PC-9 (cell line): Measurements from ENCODE around the gene ORAI2. TPM values are rescaled to one million over a fixed set of nuclear protein-coding genes. Genes with fewer than 3 reads are reported as not detected.

Experiments used
- BruUV-seq: library from RNA; stranded (reverse); fragments of 400-500 nt; replicated peaks from 2 replicates; lab custom pipeline; 2021; lab: Mats Ljungman, UMichigan
- CTCF ChIA-PET: fragments of 300-600 bp; sonication (Branson Sonifier 250); formaldehyde crosslinking; loops from one replicate; lab custom pipeline; 2022; ENCODE audit warnings: antibody characterized with exemption; lab: Charles Lee
- POLR2A ChIA-PET: fragments of 300-600 bp; sonication (Branson Sonifier 250); formaldehyde crosslinking; loops from one replicate; lab custom pipeline; 2022; ENCODE audit warnings: antibody characterized with exemption; ENCODE audit not compliant: unreplicated experiment; lab: Charles Lee
- DNase-seq, 2 experiments: peaks; one replicate each; pipeline versions ENCODE4 v3.0.0 to v3.0.0-alpha.2; 2015 to 2022; ENCODE audit warnings: mixed read lengths in 1 of 2
- H2AFZ ChIP-seq: fragments of 200-600 bp; sonication (generic); 2 replicates; pipeline ENCODE4 v1.8.1; 2017; ENCODE audit warnings: antibody characterized with exemption
- H3F3A ChIP-seq: fragments of 200-600 bp; sonication (generic); 2 replicates; pipeline ENCODE4 v1.8.1; 2017; ENCODE audit warnings: antibody characterized with exemption, mild to moderate bottlenecking, low read depth; ENCODE audit not compliant: insufficient read depth
- H3K27ac ChIP-seq: fragments of 200-600 bp; sonication (generic); 2 replicates; pipeline ENCODE4 v1.6.1; 2016; ENCODE audit warnings: mixed run types
- H3K27me3 ChIP-seq: fragments of 200-600 bp; sonication (generic); 2 replicates; pipeline ENCODE4 v1.6.1; 2016; ENCODE audit warnings: low read depth, mixed run types; ENCODE audit not compliant: insufficient read depth
- H3K36me3 ChIP-seq: fragments of 200-600 bp; sonication (generic); 2 replicates; pipeline ENCODE4 v1.6.1; 2016; ENCODE audit warnings: low read depth, mixed run types
- H3K4me1 ChIP-seq: fragments of 200-600 bp; sonication (generic); replicated peaks from 2 replicates; pipeline ENCODE4 v1.6.1; 2016; ENCODE audit warnings: mixed run types; ENCODE audit not compliant: insufficient read depth
- H3K4me2 ChIP-seq: fragments of 200-600 bp; sonication (generic); 2 replicates; pipeline ENCODE4 v1.6.1; 2017; ENCODE audit warnings: mixed run types
- H3K4me3 ChIP-seq: fragments of 200-600 bp; sonication (generic); 2 replicates; pipeline ENCODE4 v1.6.1; 2016; ENCODE audit warnings: mixed run types
- H3K79me2 ChIP-seq: fragments of 200-600 bp; sonication (generic); 2 replicates; pipeline ENCODE4 v1.6.1; 2017; ENCODE audit warnings: low read depth, mixed run types
- H3K9me2 ChIP-seq: fragments of 200-600 bp; sonication (generic); 2 replicates; pipeline ENCODE4 v1.8.1; 2017; ENCODE audit warnings: mild to moderate bottlenecking; ENCODE audit not compliant: insufficient read depth
- H3K9me3 ChIP-seq: fragments of 200-600 bp; sonication (generic); 2 replicates; pipeline ENCODE4 v1.8.1; 2016; ENCODE audit warnings: low read depth; ENCODE audit not compliant: insufficient read depth
- H4K20me1 ChIP-seq: fragments of 200-600 bp; sonication (generic); 2 replicates; pipeline ENCODE4 v1.8.1; 2017; ENCODE audit not compliant: insufficient read depth
- EZH2 ChIP-seq: fragments of 200-600 bp; sonication (generic); IDR thresholded peaks from 2 replicates; pipeline ENCODE4 v1.8.0; 2017; ENCODE audit warnings: antibody characterized with exemption, low read depth
- intact Hi-C: fragments of 100-400 bp; cut with micrococcal nuclease; formaldehyde crosslinking; loops from one replicate; pipeline ENCODE4 v1.10.0; 2022; ENCODE audit not compliant: unreplicated experiment
- total RNA-seq: library from RNA; stranded (reverse); gene quantifications from 2 replicates; pipeline ENCODE4 v1.2.3, GENCODE V29; 2021
- TF ChIP-seq, protein P1 (sequence below): fragments of 200-600 bp; sonication (generic); conservative IDR thresholded peaks from 2 replicates; pipeline ENCODE4 v1.6.1; 2017; ENCODE audit warnings: mixed run types, antibody characterized with exemption, mild to moderate bottlenecking, moderate library complexity

The ORAI2 gene
- total RNA-seq, 1 experiment from 2014 or later: 53.3 TPM

DNA sequence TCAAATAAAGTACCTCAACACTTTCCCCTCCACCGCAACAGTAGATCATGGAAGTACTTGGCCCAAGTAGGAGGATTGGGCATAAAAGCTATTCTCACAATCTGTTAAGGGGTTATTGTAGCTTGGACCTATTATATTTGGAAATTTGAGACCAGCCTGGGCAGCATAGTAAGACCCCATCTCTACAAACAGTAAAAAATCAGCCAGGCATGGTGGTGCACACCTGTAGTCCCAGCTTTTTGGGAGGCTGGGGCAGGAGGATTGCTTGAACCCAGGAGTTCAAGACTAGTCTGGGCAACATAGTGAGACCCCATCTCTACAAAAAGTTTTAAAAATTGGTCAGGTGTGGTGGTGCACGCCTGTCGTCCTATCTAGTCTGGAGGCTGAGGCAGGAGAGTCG, 24.0 kb upstream of the ORAI2 start:
- CTCF ChIA-PET: no interaction called here
- no peak overlapping the region for H3K4me2 ChIP-seq
- no peaks in the 10 kb centered on the region for H3K9me3 ChIP-seq
- TF ChIP-seq, protein P1, sequence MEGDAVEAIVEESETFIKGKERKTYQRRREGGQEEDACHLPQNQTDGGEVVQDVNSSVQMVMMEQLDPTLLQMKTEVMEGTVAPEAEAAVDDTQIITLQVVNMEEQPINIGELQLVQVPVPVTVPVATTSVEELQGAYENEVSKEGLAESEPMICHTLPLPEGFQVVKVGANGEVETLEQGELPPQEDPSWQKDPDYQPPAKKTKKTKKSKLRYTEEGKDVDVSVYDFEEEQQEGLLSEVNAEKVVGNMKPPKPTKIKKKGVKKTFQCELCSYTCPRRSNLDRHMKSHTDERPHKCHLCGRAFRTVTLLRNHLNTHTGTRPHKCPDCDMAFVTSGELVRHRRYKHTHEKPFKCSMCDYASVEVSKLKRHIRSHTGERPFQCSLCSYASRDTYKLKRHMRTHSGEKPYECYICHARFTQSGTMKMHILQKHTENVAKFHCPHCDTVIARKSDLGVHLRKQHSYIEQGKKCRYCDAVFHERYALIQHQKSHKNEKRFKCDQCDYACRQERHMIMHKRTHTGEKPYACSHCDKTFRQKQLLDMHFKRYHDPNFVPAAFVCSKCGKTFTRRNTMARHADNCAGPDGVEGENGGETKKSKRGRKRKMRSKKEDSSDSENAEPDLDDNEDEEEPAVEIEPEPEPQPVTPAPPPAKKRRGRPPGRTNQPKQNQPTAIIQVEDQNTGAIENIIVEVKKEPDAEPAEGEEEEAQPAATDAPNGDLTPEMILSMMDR: no peak
- no peak for TF ChIP-seq EZH2
- no peaks in the 10 kb centered on the region for H3K4me1 ChIP-seq
- H2AFZ ChIP-seq: no peak overlapping the region
- intact Hi-C loops: no loop called here
- no peaks in the 10 kb centered on the region for H3K9me2 ChIP-seq
- peaks cover 37% of the 10 kb centered on the region for H3K36me3 ChIP-seq
- H3K27me3 ChIP-seq: no peaks in the 10 kb centered on the region
- POLR2A ChIA-PET: no interaction called here
- H3K4me3 ChIP-seq: no peak overlapping the region
- BruUV-seq: no TSS peak
- H3F3A ChIP-seq: peaks cover 13% of the 10 kb centered on the region; the same call in 1 of the 2 replicates
- no peaks in the 10 kb centered on the region for H3K79me2 ChIP-seq
- DNase-seq: no peak
- peaks cover 11% of the 10 kb centered on the region; the same call in 1 of the 2 replicates for H4K20me1 ChIP-seq
- no peak overlapping the region for H3K27ac ChIP-seq

DNA sequence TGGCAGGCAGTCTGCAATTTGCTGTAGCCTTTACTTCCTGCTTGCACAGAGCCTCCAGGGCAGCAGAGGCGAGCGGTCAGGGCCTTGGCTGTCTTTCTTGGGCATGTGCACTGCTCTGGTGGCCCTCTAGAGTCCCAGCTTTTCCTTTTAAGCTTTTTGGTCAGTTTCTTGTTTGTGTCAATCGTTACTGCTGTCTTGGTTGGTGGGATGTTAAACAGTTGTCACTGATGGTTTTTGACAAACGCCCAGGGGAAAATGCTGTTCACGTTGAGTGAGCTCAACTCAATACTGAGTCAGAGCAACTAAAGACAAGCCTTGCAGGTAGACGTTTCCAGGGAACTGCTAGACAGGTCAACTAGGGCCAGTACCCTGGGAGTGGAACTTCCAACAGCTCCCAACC, 23.3 kb upstream of the ORAI2 start:
- DNase-seq: no peak
- peaks cover 7% of the 10 kb centered on the region; the same call in 1 of the 2 replicates for H3F3A ChIP-seq

DNA sequence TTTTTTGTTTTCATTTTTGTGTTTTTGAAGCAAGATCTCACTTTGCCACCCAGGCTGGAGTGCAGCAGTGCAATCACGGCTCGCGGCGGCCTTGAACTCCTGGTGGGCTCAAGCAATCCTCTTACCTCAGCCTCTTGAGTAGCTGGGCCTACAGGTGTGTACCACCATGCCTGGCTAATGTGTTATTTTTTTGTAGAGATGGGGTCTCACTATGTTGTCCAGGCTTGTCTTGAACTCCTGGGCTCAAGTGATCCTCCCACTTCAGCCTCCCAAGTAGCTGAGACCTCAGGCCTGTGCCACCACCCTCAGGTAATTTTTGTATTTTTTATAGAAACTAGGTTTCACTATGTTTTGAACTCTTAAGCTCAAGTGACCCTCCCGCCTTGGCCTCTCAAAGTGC, 22.5 kb upstream of the ORAI2 start:
- TF ChIP-seq EZH2: no peak
- TF ChIP-seq, protein P1: no peak
- no TSS peak for BruUV-seq
- H4K20me1 ChIP-seq: no peaks in the 10 kb centered on the region
- H3K27me3 ChIP-seq: no peaks in the 10 kb centered on the region
- H3K36me3 ChIP-seq: peaks cover 32% of the 10 kb centered on the region
- CTCF ChIA-PET: no interaction called here
- H3K4me3 ChIP-seq: no peak overlapping the region
- POLR2A ChIA-PET: no interaction called here
- no peak overlapping the region for H3K27ac ChIP-seq
- no peaks in the 10 kb centered on the region for H3K9me3 ChIP-seq
- intact Hi-C loops: no loop called here
- H2AFZ ChIP-seq: no peak overlapping the region
- H3K9me2 ChIP-seq: no peaks in the 10 kb centered on the region
- no peaks in the 10 kb centered on the region for H3K4me1 ChIP-seq
- DNase-seq: no peak
- peaks cover 6% of the 10 kb centered on the region; the same call in 1 of the 2 replicates for H3F3A ChIP-seq
- no peaks in the 10 kb centered on the region for H3K79me2 ChIP-seq
- H3K4me2 ChIP-seq: no peak overlapping the region

More for the DNA sequence above, 23.3 kb upstream of the ORAI2 start:
- intact Hi-C loops: no loop called here
- Histone ChIP-seq H3K4me3 (no peak overlapping the region), H3K79me2 (no peaks in the 10 kb centered on the region), H3K9me3 (no peaks in the 10 kb centered on the region), H3K27me3 (no peaks in the 10 kb centered on the region), H3K4me2 (no peak overlapping the region), H3K36me3 (peaks cover 34% of the 10 kb centered on the region), H3K27ac (no peak overlapping the region), H3K9me2 (no peaks in the 10 kb centered on the region), H2AFZ (no peak overlapping the region), H3K4me1 (no peaks in the 10 kb centered on the region), H4K20me1 (peaks cover 7% of the 10 kb centered on the region; the same call in 1 of the 2 replicates)
- BruUV-seq: no TSS peak
- CTCF ChIA-PET: no interaction called here
- TF ChIP-seq, protein P1: no peak
- TF ChIP-seq EZH2: no peak
- POLR2A ChIA-PET: no interaction called here
